GM18511 (cell line): ENCODE measurements around the gene VAV2.
"Not testable (repeated sequence)": the region's sequence is repeated elsewhere in the genome, so short reads cannot be mapped to it uniquely, and the experiment has no call there.

Experiments
- ATAC-seq: cut with Tn5 transposase; IDR thresholded peaks from one replicate; pipeline ENCODE4 v1.9.1; 2021; ENCODE audit warnings: mild to moderate bottlenecking, moderate library complexity; ENCODE audit not compliant: unreplicated experiment

Gene VAV2

GRCh38 chr9:133759946-133760345, 232.2 kb downstream of the VAV2 start:
- no peak for ATAC-seq

GRCh38 chr9:133759146-133759900, 232.8 kb downstream of the VAV2 start:
- no peak for ATAC-seq

- no peak for ATAC-seq
These were observed 233.9 kb downstream of the VAV2 start for GRCh38 chr9:133758228-133758627.

- no peak for ATAC-seq
These were observed 237.4 kb downstream of the VAV2 start for GRCh38 chr9:133754688-133755227.

GRCh38 chr9:133754187-133754586, 237.9 kb downstream of the VAV2 start:
- ATAC-seq, result no peak

- no peak for ATAC-seq
These were observed 239.2 kb downstream of the VAV2 start for GRCh38 chr9:133752739-133753446.

- ATAC-seq, result no peak
These were observed 241.0 kb downstream of the VAV2 start for GRCh38 chr9:133750982-133751649.

GRCh38 chr9:133747309-133747708, 244.8 kb downstream of the VAV2 start:
- ATAC-seq, result no peak

- ATAC-seq, result not testable (repeated sequence)
These were observed 247.6 kb downstream of the VAV2 start for GRCh38 chr9:133744528-133744927.

- ATAC-seq, result no peak
These were observed 249.2 kb downstream of the VAV2 start for GRCh38 chr9:133742849-133743444.

- ATAC-seq, result no peak
These were observed 249.9 kb downstream of the VAV2 start for GRCh38 chr9:133742251-133742650.

GRCh38 chr9:133741716-133742115, 250.4 kb downstream of the VAV2 start:
- no peak for ATAC-seq

- ATAC-seq, result no peak
These were observed 251.2 kb downstream of the VAV2 start for GRCh38 chr9:133740911-133741310.

GRCh38 chr9:133739408-133740280, 252.5 kb downstream of the VAV2 start:
- no peak for ATAC-seq

GRCh38 chr9:133738640-133739225, 253.4 kb downstream of the VAV2 start:
- ATAC-seq, result no peak

GRCh38 chr9:133737774-133738639, 254.1 kb downstream of the VAV2 start, which contains the start of gene SARDH:
Gene SARDH (minus strand): TSS chr9:133738352. CDS start chr9:133734173, 4,179 bp downstream.
- ATAC-seq, result peak; percentile 58

- ATAC-seq, result no peak
These were observed 254.9 kb downstream of the VAV2 start for GRCh38 chr9:133737071-133737773.

GRCh38 chr9:133735931-133736330, 256.2 kb downstream of the VAV2 start:
- no peak for ATAC-seq
